K562 (cell line): ENCODE measurements around the gene TFAP2A. TPM values are rescaled to one million over a fixed set of nuclear protein-coding genes. Genes with fewer than 3 reads are reported as not detected.

Experiments used
- HOXB6 ChIP-seq: fragments of 250-450 bp; sonication (Bioruptor Pico); IDR thresholded peaks from 2 replicates; pipeline ENCODE4 v1.5.1; 2022; ENCODE audit warnings: mild to moderate bottlenecking, borderline replicate concordance
- JUND ChIP-seq, 2 experiments: IDR thresholded peaks; 2 replicates in 1 of 2; 3 replicates in 1 of 2; pipeline ENCODE4 v1.6.1; 2011; ENCODE audit warnings: borderline replicate concordance in 2 of 2, low read depth in 2 of 2, low read length in 2 of 2, improper control_type of control experiment in 1 of 2, missing biosample characterization in 1 of 2, missing genetic modification characterization in 1 of 2, missing genetic modification reagents in 1 of 2
- polyA plus RNA-seq, 8 experiments: library from polyadenylated mRNA; depleted of rRNA in 4 of 8; stranded (reverse) in 5 of 8; unstranded in 3 of 8; fragments of >200 nt; fragmentation: Nextera tagmentation in 2 of 8; fragmentation: Illumina TruSeq in 1 of 8; extraction: Ambion mirVana in 2 of 8; extraction: Trizol in 1 of 8; gene quantifications; 2 replicates each; pipeline versions ENCODE4 v1.2.1 to v1.2.3, GENCODE V29; 2011 to 2014; ENCODE audit warnings: inconsistent platforms in 1 of 8, missing spikeins in 1 of 8
- total RNA-seq, 7 experiments: library from RNA; depleted of rRNA in 6 of 7; stranded (reverse); fragments of >200 nt in 6 of 7; fragmentation: Illumina TruSeq in 2 of 7; extraction: Trizol in 2 of 7; gene quantifications; 2 replicates each; pipeline versions ENCODE4 v1.2.1 to v1.2.3, GENCODE V29; 2011 to 2021; ENCODE audit warnings: low replicate concordance in 1 of 7
- TF ChIP-seq, protein P1 (sequence below): fragments of 450-650 bp; IDR thresholded peaks from 2 replicates; pipeline ENCODE4 v1.6.1; 2016; ENCODE audit warnings: mild to moderate bottlenecking, moderate library complexity

The TFAP2A gene
- total and polyA plus RNA-seq, 9 of the 15 experiments (the other 6 are each of a cell fraction or from before 2014, with no cell fraction given) = 0.14 to 0.53 (median 0.19) TPM; not detected in 1

DNA sequence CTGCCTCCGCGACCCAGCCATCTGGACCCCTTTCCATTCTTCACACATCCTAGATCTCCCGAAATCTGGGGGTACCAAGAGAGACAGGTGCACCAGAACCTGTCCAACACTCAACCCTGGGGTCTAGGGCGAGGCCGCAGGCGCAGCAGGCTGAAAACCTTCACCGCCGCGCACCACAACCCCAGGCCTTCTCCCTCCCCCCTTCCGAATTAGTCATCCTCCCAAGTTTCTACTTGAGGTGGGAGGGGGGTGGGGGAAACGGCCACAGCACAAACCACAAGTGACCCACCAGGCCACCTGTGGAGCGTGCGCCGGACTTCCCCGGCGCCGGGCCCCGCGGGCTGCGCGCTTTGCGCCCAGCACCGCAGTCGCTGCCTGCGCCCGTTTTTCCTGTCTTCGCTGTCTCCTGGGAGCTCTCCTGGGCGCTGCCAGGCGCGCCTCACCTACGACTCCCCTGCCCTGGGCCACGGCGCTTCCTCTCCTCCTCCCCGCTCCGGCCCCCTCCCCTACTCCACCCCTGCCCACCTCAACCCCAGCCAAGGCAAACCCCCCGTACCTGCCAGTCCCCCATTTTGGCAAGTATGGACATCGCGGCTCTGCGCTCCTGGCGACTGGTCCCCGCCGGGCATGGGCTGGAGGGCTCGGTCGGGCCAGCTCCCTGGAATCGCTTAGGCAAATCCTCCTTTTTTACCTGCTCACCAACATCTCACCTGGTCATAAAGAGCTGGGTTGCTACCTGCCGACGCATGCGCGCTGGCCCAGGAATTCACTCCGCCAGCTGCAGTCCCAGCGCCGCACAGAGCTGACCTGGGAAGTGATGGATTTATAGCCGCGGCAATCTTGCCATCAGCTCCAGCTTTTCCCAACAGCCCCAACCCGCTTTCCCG lies 4.2 kb upstream of the TFAP2A start (continued):
- TF ChIP-seq, protein P1, sequence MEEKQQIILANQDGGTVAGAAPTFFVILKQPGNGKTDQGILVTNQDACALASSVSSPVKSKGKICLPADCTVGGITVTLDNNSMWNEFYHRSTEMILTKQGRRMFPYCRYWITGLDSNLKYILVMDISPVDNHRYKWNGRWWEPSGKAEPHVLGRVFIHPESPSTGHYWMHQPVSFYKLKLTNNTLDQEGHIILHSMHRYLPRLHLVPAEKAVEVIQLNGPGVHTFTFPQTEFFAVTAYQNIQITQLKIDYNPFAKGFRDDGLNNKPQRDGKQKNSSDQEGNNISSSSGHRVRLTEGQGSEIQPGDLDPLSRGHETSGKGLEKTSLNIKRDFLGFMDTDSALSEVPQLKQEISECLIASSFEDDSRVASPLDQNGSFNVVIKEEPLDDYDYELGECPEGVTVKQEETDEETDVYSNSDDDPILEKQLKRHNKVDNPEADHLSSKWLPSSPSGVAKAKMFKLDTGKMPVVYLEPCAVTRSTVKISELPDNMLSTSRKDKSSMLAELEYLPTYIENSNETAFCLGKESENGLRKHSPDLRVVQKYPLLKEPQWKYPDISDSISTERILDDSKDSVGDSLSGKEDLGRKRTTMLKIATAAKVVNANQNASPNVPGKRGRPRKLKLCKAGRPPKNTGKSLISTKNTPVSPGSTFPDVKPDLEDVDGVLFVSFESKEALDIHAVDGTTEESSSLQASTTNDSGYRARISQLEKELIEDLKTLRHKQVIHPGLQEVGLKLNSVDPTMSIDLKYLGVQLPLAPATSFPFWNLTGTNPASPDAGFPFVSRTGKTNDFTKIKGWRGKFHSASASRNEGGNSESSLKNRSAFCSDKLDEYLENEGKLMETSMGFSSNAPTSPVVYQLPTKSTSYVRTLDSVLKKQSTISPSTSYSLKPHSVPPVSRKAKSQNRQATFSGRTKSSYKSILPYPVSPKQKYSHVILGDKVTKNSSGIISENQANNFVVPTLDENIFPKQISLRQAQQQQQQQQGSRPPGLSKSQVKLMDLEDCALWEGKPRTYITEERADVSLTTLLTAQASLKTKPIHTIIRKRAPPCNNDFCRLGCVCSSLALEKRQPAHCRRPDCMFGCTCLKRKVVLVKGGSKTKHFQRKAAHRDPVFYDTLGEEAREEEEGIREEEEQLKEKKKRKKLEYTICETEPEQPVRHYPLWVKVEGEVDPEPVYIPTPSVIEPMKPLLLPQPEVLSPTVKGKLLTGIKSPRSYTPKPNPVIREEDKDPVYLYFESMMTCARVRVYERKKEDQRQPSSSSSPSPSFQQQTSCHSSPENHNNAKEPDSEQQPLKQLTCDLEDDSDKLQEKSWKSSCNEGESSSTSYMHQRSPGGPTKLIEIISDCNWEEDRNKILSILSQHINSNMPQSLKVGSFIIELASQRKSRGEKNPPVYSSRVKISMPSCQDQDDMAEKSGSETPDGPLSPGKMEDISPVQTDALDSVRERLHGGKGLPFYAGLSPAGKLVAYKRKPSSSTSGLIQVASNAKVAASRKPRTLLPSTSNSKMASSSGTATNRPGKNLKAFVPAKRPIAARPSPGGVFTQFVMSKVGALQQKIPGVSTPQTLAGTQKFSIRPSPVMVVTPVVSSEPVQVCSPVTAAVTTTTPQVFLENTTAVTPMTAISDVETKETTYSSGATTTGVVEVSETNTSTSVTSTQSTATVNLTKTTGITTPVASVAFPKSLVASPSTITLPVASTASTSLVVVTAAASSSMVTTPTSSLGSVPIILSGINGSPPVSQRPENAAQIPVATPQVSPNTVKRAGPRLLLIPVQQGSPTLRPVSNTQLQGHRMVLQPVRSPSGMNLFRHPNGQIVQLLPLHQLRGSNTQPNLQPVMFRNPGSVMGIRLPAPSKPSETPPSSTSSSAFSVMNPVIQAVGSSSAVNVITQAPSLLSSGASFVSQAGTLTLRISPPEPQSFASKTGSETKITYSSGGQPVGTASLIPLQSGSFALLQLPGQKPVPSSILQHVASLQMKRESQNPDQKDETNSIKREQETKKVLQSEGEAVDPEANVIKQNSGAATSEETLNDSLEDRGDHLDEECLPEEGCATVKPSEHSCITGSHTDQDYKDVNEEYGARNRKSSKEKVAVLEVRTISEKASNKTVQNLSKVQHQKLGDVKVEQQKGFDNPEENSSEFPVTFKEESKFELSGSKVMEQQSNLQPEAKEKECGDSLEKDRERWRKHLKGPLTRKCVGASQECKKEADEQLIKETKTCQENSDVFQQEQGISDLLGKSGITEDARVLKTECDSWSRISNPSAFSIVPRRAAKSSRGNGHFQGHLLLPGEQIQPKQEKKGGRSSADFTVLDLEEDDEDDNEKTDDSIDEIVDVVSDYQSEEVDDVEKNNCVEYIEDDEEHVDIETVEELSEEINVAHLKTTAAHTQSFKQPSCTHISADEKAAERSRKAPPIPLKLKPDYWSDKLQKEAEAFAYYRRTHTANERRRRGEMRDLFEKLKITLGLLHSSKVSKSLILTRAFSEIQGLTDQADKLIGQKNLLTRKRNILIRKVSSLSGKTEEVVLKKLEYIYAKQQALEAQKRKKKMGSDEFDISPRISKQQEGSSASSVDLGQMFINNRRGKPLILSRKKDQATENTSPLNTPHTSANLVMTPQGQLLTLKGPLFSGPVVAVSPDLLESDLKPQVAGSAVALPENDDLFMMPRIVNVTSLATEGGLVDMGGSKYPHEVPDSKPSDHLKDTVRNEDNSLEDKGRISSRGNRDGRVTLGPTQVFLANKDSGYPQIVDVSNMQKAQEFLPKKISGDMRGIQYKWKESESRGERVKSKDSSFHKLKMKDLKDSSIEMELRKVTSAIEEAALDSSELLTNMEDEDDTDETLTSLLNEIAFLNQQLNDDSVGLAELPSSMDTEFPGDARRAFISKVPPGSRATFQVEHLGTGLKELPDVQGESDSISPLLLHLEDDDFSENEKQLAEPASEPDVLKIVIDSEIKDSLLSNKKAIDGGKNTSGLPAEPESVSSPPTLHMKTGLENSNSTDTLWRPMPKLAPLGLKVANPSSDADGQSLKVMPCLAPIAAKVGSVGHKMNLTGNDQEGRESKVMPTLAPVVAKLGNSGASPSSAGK = no peak
- no peak for TF ChIP-seq HOXB6 (CRISPR knock-in tag)
- TF ChIP-seq JUND (IDR thresholded peaks at IDR 0.05; ENCODE audit: borderline replicate concordance, low read depth, low read length) = peak; percentile 88
- TF ChIP-seq JUND (tag; IDR thresholded peaks at IDR 0.05; ENCODE audit: borderline replicate concordance, low read depth, low read length) = peak; percentile 65; the same call in 1 of the 3 replicates
